Amniotic stem cell (primary cell): Measurements from ENCODE around the gene NPAS2.

Source experiments
- DNase-seq: peaks from one replicate; lab custom pipeline; 2025; lab: John Stamatoyannopoulos, UW

Gene NPAS2

DNA sequence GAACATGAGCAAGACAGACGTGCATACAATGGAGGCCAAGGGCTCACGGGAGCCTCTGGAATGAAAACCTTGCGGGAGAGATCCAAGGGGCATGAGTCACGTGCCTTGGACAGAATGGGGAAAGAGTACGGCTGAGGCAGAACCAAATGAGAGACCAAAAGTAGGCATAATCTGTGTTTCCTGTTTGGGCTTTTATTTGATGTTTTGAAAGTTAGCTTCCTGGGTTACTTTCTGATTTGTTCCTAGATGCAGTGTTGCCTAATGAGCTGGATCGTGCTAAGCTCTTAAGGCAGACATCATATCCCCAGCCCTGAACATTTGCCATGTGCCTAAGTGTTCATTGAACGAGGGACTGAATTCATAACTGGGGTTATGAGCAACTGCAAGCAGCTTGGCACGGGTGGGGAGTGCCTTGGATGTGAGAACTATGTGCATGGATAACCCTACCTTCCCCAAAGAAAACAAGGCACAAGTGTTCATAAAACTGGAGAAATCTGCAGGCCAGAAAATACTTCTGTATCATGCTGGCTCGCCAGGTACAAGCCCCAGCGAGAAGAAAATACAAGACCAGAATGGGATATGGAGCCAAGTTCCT is 121.8 kb downstream of the NPAS2 start:
- DNase-seq, result no peak

DNA sequence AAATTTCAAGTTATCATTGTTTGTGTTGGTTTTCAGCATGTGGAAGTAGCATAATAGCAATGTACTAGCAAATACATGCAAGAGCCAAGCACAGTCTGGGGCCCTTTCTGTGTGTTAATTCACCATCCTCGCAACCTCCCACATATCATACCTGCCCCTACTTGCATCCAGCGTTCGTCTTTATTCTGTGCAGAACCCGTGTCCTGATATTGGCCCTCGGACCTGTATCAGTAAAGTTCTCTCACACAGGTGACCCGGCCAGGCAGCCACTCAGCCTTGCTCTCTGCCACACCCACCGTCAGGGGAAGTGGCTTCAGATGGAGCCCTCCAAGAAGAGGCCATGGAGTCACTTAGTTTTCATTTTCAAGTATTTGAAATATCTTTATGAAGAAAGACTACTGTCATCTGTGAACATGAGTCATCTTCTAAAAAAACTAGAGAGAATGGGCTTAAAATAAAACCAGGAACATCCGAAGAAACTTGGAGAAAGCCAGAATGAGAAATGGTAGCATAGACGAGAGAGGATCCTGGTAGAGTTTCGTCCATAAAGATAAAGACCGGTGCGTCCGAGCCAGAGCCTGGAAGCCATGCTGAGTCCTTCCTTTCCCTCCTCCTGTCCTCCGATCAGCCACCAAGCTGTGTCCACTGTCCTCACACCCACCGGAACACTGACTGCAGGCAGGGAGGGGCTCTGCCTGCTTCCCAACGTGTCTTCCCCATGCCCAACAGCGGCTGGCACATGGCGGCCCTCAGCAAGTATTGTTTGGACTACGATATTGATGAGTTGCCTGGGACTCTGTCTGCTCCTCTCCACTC is 124.9 kb downstream of the NPAS2 start:
- DNase-seq, result no peak

DNA sequence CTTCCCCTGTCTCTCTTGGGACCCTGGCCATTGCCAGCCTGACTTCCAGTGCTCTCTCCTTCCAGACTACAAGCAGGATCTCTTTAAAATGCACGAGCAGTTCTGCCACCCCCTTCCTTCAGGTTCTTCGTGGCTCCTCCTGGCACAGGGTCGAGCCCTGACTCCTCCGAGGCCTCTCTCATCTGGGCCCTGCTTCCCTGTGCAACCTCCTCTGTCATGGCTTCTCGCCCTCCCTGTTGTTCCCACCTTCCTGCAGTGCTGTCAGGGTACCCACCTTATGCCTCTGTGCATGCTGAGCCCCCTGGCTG is 125.4 kb downstream of the NPAS2 start:
- no peak for DNase-seq

DNA sequence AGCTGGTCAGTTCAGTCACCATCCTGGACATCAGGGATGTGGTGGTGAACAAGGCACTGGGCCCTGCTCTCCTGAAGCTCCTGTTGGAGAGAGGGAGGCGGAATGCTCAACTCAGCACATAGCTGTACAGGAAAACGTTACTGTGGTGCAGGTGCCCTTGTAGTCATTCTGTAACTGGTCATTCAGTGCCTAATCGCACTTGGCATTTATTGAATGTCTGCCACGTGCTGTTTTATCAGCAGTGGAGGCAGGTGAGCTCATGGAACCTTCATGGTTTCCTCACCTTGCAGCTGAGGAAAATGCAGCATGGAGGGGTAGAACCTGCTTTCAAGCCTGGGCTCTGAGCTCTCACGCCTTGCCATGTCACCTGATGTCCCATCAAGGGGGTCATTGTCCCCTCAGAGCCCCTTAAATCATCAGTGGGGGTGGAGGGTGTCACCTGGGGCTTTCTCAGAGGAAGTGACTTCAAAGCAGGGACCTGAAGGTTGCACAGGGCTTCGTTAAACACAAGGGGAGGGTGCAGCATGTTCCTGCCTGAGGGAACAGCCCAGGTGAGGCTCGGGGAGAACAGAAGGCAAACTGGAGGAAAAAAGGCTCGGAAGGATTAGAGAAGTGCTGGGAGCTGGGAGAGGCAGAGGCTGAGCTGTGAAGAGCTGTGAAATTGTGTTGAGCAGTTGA is 126.1 kb downstream of the NPAS2 start:
- no peak for DNase-seq

DNA sequence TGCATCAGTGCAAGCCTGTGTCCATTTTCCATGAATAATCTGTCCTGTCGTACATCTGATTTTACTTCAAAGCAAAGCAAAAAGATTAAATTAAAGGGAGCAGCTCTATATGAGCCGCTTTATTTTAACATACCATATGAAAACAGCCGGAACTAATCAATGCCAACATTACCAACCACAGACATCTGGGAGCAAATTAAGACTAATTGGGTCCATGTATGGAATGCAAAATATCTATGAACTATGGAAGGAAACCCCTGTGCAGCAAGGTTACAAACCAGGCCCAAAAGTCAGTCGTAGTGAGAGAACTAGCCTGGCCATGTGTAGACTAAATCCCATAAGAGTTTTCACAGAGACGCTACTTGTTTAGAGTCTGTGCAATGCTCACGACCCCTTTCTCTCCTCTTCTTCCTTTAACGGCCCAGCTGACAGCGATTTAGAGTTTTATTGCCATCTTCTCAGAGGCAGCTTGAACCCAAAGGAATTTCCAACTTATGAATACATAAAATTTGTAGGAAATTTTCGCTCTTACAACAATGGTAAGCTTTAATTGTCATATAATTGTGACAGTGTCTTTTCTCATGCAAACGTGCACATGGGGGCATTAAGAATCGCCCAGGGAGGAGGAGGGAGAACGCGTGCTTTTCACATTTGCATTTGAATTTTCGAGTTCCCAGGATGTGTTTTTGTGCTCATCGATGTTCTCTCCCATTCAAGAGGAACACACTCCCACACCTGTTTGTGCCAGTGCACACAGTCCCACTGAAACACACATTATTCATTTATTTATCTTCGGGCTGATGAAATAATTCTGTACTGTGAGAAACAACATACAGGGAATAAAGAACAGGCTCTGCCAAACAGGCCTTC is 129.2 kb downstream of the NPAS2 start:
- DNase-seq, result no peak

DNA sequence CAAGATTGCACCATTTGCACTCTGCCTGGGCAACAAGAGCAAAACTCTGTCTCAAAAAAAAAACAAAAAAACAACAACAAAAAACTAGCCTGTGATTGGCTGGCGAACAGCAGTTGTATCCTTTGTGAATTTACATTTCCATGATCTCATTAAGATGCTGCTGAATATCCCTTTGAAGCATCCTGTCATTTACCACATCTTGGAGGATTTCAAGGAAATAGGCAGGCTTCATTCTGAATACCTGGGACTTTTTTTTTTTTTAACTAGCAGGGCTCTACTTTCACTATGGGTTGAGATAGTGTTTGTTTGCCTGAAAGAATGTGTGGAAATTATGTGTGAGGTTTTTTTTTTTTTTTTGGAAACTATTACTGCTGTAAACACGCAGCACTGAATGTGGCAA is 132.6 kb downstream of the NPAS2 start:
- DNase-seq, result no peak

DNA sequence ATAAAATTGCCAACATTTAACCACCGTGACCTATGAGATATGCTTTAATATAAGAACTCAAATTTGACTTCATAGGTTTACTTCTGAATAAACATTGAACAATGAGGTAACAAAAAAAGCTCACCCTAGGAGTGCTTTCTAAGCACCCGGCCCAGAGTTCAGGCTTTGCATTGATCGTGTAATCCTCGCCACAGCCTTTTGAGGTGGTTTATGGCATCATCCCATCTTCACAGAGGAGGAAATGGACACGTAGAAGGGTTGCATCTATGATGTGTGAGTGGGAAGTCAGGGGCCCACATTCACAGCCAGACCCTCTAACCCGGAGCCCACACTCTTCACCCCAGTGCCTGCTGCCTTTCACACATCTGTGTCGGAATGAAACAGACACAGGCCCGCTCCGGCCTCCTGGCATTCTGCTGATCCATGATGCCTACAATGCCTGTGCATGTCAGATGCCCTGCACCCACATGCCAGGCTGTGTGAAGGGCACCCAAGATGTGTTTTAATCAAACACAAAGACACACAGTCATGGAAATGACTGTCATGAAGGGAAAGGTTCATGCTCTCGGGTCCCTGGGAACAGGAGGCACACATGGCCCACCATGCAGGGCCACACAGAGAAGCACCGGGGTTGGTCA is 133.6 kb downstream of the NPAS2 start:
- DNase-seq, result no peak

DNA sequence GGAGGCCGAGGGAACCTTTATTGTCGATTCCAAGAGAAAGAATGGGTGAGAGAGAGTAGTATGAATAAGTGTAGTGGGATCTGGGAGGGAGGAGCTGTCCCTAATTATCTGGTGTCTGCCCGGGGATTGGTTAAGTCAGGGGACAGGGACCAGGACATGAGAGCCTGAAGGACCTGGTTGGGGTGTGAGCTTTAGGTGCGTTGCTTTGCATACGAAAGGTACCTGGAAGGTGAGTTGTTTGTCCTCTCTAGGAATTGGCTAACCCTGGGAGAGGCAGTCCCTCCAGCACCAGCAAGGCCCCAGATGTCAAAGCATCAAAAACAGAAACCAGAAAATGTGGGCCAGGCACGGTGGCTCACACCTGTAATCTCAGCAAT is 134.1 kb downstream of the NPAS2 start:
- no peak for DNase-seq

DNA sequence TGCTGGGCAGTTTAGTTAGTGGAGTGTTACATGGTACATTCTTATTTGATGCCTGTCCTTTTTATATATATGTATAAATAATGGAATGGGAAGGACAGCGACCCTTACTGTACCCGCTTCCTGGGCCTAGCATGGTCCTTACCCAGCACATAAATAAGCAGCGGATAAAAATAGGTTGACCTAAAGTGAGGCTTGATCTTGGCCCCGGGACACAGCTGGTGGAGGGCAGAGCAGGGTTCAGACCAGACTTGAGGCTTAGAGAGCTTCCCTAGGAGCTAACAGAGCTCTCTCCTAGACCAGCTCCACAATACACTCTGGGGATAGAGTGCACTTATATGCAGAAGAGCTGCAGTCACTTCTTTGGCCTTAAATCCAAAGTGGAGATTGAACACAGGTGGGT is 135.3 kb downstream of the NPAS2 start:
- DNase-seq, result no peak

DNA sequence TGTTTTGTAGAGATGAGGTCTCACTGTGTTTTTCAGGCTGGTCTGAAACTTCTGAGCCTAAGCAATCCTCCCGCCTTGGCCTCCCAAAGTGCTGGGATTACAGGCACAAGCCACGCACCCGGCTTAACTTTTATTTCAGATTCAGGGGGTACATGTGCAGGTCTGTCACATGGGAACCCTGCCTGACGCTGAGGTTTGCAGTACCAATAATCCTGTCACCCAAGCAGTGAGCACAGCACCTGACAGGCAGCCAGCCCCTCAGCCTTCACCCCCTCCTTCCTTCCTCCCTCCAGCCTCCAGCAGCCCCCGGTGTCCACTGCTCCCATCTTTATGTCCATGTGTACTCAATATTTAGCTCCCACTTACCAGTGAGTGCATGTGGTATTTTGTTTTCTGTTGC is 136.1 kb downstream of the NPAS2 start:
- DNase-seq, result no peak

DNA sequence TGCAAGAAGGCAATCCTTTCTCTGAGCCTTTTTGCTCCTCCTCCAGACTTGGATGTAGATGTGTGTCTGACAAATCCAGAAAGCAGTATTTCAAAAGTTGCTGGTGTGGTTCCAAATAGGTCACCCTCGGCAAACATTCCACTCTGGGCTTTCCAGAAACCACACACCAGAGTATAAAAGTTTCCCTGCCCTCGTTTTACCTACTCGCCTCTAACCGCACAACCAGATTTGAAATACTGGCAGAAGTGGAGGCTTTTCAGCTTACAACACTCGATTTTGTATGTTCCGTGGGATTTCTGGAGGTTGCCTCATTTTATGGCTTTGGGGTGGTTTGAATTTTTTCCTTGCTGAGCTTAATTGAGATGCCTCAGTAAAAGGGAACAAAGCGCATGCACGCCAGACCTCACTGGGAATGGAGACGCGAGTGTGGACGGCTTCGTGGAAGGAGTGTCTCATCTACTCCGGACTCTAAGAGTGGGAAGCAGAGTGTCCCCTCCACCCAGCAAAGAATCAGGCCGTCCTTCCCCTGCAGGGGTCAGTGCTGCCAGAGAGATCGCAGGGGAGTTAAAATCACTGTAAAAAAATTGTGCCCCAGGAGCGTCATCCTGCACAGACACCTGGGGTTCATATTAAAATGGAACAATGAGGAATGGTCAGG is 138.2 kb downstream of the NPAS2 start:
- peak; percentile 67 for DNase-seq

DNA sequence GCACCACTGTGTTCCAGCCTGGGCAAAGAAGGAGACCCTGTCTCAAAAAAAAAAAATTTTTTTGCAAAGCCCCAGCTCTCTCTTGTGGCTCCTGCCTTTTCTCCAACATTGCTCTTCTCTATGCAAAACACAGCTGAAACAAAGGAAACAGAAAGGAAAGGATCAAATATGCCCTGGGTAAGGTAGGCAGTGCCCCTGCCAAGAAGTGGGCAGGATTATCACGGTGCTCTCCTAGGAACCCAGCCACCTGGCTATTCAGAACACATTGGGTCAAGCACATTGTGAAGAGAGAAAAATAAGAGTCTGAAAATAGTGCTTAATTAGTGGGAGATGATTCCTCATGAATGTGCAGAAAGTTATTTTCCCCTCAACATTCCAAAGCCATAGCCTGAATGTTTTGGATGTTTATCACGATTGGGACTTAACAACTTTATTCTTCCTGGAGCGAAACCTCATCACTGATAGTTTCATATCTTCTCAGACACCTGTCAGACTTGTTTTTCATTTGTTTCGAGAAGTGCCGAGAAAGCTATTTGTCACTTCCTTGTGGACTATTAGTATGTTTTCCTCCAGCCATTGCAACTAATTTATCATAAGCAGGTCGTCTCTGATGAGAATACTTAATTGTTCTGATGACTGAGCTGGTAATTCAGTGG is 139.4 kb downstream of the NPAS2 start:
- no peak for DNase-seq

DNA sequence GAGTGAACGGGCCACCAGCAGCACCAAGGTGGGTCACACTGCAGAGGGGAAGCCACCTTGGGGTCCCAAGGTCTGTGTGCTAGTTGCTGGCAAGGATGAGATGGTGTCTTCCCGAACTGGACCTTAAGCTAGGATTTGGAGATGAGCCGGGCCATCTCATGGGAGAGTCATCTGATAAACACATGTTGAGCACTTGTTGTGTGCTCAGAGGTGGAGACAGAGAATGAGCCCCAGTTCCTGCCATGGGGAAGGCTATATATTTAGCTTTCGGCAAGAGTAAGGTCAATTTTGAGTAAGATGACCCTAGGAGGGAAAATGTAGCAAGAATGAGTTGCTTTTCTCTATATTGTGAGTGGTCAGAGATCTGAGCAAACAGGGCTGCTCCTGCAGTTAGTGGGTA is 140.7 kb downstream of the NPAS2 start:
- DNase-seq, result no peak

DNA sequence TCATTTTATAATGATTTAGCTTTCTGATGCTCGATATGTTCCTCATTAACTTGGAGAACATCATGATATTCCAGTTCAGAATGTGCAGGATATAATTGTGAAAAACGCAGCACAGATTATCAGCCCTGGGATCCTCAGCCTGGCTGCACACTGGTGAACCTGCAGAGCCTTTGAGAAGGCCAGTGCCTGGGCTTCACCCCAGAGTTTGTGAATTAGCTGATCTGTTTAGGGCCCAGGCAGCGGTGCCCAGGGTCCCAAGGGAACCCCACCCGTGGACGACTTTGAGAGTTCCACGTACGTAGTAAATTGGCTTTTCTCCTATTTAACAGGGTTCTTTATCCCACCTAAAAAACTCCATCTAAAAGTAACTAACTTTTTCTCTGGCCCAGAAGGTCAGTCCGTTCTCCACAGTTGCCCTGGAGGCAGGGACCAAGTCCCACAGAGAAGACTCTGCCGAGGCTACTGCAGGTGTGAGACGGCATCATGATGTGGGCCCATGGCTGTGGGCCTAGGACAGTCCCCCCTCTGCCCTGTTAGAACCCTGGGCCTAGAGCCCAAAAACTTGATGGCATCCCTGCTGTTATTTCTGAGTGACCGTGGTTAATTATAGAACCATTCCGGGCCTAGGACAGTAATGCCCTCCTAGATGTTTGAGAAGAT is 142.6 kb downstream of the NPAS2 start:
- no peak for DNase-seq

DNA sequence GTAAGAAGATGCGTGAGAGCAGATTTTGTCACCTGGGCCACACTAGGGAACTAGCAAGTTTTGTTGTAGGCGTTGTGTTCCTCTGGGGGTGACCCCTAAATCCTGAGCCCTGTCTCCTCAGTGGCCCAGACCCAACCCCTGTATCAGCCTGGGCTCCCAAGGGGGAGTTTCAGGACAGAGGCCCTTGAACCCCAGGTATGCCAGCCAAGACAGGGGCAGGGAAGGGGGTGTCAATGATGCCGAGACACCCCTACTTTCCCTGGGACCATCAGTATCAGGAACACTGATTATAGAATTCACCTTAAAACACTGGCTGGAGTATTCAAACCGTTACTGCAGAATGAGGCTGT is 143.1 kb downstream of the NPAS2 start:
- DNase-seq, result no peak

DNA sequence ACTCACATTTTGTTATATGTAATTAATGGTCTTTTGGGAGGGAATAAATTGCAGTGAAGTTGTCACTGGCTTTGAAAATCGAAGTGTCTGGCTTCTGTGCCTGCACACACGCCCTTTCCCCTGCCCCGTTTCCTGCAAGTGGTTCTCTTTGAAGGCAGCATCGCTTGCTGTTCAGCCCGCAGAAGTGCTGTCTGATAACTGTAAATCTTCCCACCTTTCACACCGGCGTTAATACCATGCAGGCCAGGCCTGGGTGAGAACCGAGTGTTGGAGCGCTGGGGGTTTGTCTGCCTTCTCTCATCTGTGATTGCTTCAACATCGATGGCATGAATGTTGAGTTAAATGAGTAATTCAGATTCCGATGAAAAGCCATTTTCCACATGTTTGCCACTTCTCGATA is 144.3 kb downstream of the NPAS2 start:
- no peak for DNase-seq

DNA sequence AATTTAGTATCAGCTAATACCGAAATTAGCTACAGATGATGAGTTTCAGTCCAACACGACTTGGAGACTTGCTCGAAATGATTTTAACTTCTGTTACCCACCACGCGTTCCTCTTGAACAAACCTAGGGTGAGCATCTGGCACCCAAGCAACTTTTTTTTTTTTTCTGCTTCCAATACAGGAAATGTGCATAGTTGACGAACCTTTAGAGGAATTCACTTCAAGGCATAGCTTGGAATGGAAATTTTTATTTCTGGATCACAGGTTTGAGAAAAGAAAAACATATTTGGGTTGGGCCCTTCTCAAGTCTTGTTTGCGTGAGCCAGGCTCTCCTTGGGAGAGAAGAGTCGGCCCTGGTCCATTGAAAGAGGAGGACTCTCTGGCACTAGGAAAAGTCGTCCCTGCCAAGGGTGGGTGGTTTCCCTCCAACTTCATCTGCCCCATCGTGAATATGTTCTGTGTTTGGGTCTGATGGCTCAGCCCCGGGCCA is 144.8 kb downstream of the NPAS2 start:
- DNase-seq, result no peak

DNA sequence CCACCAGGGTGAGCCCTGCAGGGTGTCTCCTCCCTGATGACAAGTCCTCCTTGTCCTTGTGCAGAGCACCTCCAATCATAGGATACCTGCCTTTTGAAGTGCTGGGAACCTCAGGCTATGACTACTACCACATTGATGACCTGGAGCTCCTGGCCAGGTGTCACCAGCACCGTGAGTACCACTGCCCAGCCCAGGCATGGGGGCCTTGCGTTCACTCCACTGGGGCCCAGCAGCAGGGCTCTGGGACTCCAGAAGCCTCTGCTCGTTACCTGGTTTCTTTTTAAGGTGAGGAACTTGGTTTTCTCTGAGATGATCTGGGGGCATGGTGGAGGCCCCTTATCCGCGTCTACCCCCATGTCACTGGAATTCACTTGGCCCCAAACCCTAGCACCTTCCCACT is 145.7 kb downstream of the NPAS2 start:
- DNase-seq, result no peak

DNA sequence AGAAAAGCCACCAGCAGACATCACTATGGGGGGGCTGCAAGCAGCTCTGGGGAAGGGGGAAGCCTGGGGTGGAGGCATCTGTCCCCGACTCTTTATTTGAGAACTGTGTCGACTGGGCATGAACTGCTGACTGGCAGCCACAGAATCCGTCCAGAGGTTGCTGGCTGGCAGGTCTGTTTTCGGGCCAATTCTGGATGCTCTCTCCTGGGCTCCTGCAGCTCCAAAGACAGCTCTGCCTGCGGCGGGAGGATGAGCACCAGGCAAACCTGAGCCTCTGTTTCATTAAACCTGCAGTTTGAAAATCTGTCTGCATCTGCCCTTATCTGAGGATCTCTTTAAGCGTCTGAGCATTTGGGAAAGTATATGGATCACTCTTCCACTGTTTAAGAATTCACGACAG is 147.8 kb downstream of the NPAS2 start:
- DNase-seq, result no peak
